ENCODE data around the gene WDFY2.

WDFY2 gene

DNA sequence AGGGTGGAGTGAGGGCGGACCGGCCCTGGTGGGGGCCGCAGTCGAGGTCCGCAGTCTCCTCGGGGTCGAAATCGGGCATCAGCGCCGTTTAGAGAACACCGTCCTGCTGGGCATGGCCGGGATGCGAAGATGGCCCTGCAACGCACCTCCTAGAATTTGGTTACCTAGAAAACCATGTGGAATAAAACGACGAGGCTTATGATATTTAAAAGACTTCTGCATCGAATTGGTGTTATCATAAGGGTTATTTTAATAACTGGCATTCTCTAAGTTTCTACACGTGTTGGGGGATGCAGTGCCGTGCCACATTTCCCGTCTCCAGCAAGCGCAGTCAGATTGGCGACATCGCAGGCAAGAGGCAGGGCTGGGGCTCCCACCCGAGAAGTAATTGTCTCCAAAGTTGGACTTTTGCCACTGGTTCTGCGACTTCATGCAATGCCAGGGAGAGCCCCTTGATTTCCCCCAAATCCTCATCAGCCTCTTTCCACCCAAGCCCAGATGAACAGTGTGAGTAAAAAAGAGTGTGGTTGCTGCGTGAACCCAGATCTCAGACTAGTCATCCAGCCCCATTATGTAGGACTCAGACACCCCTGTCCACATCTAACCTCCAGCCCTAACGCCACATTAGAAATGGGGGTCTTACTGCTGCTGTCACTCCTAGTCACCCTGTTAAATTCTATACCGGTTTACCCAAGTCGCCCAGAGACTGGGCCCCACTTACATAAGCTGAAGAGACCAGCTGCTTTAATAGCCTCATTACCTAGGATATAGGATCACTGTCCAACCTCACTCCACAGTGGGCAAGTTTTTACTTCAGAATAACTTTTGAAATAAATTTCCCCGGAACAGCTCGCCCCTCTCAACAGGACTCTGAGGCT, 220.3 kb downstream of the WDFY2 start:
- DNase-seq: no peak

GRCh38 chr13:51805313-51805712, 221.1 kb downstream of the WDFY2 start:
- no peak for DNase-seq

DNA sequence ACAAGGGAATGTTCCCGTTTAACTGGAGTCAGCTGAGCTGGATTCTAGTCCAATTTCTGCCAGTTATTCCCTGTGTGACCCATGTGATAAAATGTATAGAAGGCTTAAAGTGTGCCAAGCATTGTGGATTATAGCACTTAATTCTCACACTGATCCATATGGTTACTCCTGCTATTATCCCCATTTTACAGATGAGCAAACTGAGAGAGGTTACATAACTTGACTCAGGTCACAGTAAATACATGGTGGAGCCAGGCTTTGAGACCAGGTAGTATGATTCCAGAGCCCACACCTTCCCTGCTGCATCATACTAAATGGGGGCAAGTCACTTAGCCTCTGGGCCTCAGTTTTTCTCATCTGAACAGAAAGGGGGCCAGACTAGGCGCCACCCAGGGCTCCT, 221.7 kb downstream of the WDFY2 start:
- DNase-seq: no peak

- DNase-seq: peak; percentile 47 to 54
These were observed 222.3 kb downstream of the WDFY2 start for GRCh38 chr13:51806566-51806965.

DNA sequence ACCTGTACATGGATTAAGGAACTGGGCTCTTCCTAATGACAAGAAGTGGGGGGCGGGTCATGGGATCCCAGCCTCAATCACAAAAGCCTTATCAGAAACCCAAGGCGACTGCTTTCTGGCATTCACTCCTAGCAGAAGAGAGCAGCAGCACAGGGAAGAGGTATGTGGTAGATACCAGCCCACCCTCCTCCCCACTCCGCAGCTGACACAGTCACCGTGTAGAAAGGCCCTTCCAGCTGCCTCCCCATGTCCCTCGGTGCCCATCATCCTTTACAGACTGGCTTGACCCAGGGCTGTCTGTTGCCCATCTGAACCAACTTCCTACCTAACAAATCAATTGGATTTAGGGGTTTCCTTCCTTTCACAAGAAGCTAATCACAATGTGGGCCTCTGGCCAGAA, 222.8 kb downstream of the WDFY2 start:
- DNase-seq: no peak

GRCh38 chr13:51808811-51809210, 224.5 kb downstream of the WDFY2 start:
- no peak for DNase-seq

GRCh38 chr13:51811046-51811445, 226.8 kb downstream of the WDFY2 start:
- no peak for DNase-seq

GRCh38 chr13:51811920-51812451, 227.7 kb downstream of the WDFY2 start:
- DNase-seq: no peak

DNA sequence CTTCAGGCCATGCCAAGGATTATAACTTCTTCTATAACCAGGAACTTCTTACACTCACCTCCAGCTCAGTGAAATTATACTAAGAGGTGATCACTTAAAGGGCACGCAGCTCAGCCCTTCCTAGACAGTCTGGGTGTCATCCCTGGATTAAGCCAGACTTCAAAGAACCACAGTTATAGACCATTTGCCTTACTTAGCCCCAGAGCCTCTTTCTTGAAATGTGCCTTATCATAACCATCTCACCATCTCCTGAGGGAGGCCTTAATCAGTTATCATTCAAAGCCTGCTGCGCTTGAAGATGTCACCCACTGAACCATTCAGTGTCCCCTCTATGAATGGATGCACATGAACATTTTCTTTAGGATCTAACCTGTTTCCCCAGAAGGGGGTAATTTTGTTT, 229.8 kb downstream of the WDFY2 start:
- no peak for DNase-seq

- DNase-seq: peak; percentile 76 to 86
These were observed 230.8 kb downstream of the WDFY2 start for GRCh38 chr13:51814825-51815650.

GRCh38 chr13:51815848-51816247, 231.6 kb downstream of the WDFY2 start:
- DNase-seq: no peak

DNA sequence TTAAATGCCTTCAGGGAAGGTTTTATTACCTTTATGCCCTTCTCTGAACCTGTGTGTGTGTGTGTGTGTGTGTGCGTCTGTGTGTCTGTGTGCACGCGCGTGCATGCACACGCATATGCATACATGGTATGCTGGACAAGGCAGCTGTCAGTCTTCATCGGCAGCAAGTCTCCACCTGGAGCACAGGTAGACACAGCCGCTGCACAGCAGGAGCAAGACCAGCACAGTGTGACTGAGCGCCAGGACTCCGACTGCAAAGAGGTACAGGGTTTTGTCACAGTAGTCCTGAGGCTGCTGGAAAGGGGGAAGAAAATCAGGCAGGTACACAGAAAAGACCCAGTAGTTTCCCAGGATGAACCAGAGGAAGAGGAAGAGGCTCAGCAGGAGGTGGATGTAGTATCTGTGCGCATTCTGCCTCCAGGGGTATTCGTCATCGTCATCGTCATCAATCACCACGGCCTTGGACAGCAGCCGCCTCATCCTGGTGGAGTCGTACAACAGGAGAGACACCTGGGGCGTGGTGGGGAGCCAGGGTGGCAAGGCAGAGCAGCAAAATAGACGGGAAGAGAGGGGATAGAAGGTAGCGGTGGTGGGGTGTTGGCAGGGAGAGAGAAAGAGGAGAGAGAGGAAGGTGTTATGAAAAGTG, 232.5 kb downstream of the WDFY2 start:
- DNase-seq: no peak
